Left kidney (tissue), 2 donors: ENCODE measurements around the gene MPIG6B. TPM values are rescaled to one million over a fixed set of nuclear protein-coding genes. Genes with fewer than 3 reads are reported as not detected.

Experiments used
- DNase-seq: peaks from one replicate; pipeline ENCODE4 v3.0.0-alpha.2; 2013
- polyA plus RNA-seq: library from polyadenylated mRNA; unstranded; fragments of 120-200 nt; gene quantifications from one replicate; pipeline ENCODE4 v1.2.1, GENCODE V29; 2013; ENCODE audit not compliant: insufficient read length

Gene MPIG6B
- polyA plus RNA-seq, 1 donor, result 1.7 TPM

DNA sequence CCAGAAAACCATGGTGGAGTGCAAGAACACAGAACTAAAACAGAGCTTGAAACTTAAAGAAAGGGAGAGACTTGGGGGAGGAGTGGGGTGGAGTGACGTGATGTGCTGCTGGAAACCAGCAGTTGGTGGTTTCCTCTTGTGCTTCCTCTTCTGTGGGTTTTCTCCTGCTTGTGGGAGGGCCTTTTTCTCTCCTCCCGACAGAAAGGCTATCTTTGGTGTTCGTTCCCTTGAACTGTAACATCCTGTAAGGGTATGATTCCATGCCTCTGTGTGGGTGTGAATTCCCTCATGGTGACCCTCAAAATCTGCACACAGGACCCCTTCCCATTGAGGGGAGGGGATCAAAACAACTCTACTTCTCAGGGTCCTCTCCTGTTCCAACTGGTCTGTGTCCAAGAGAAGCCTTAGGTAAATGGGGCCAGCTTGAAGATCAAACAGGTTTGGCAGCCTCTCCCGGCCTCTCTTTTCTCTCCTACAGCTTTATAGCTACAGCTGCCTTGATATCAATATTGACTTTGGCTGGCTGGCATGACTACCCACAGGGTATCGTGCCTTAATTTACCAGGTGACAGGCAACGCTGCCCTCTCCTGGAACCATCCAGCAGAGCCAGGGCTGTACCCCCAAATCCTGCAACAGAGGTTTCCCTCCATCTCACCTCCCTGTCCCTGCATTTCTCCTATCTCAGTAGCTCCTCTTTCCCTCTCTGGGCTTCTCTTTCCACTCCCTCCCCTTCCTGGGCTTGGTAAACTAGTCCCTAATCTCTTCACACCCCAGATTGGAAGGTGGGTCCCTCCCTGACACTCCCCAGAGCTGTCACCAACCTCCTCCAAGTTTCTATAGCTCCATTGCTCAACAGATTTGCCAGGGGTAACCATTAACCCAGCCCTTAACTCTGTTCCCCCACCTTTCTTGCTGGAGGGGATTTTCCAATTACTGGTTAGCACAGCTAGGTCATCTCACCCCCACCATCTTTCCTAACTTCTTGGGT lies 15.1 kb downstream of the MPIG6B start:
- peak; percentile 79 for DNase-seq

DNA sequence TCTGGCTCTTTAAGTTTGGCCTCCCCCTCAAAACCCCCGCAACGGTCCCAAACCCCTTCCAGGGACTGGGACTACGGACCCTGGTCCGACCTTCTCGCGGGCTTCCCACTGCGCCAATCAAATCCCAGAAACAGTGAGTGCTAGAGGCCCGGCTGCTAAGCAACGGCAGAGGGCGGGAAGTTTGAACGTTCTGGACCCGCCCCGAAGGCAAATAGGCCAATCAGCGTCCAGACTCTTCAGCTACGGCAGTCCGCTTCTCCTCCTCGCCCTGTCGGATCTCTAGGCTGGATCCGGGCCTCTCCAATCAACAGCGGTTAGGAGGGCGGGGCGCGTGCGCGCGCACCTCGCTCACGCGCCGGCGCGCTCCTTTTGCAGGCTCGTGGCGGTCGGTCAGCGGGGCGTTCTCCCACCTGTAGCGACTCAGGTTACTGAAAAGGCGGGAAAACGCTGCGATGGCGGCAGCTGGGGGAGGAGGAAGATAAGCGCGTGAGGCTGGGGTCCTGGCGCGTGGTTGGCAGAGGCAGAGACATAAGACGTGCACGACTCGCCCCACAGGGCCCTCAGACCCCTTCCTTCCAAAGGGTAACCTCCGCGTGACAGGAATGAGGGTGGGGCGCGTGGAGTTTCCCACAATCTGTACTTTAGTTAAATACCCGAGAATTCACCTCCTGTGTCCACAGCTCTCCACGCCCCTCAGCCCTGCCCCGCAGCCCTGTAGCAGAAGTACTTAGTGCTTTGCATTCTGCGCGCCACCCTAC lies 16.6 kb downstream of the MPIG6B start, which contains the start of gene MSH5:
Gene MSH5, plus strand, starts transcription at position 367 of the 758 bp plus-strand sequence. CDS start 462 bp downstream, outside the sequence.
- peak; percentile 99 for DNase-seq

DNA sequence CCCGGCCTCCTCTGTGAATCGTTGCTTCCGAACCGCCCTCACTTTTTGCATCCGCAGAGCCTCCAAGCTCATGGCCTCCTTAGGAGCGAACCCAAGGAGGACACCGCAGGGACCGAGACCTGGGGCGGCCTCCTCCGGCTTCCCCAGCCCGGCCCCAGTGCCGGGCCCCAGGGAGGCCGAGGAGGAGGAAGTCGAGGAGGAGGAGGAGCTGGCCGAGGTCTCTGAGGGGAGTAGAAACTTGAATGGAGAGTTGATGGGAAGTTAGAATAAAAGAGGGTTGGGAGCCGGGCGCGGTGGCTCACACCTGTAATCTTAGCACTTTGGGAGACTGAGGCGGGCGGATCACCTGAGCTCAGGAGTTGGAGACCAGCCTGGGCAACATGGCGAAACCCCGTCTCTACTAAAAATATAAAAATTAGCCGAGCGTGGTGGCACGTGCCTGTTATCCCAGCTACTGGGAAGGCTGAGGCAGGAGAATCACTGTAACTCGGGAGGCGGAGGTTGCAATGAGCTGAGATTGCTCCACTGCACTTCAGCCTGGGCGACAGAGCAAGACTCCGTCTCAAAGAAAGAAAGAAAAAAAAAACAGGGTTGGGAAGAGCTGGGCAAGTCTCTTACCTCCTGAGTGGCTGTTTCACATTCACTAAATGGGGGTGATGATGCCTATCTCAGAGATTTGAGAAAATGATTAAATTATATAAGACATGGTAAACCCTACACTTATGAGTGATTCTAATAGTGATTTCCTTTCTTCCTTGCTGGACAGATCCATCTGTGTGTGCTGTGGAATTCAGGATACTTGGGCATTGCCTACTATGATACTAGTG lies 17.4 kb downstream of the MPIG6B start:
- no peak for DNase-seq

DNA sequence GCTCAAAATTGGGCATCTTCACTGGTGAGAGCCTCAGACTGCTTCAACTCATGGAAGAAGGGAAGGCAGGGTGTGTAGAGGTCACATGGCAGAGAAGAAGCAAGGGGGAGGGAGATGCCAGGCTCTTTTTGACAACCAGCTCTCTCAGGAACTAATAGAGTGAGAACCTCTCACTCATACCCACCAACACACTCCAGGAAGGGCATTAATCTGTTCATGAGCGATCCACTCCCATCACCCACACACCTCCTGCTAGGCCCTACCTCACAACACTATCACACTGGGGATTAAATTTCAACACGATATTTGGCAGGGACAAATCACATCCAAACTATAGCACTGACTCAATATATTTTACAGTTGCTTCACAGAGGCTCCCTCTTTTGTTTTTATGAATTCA lies 18.6 kb downstream of the MPIG6B start:
- no peak for DNase-seq

DNA sequence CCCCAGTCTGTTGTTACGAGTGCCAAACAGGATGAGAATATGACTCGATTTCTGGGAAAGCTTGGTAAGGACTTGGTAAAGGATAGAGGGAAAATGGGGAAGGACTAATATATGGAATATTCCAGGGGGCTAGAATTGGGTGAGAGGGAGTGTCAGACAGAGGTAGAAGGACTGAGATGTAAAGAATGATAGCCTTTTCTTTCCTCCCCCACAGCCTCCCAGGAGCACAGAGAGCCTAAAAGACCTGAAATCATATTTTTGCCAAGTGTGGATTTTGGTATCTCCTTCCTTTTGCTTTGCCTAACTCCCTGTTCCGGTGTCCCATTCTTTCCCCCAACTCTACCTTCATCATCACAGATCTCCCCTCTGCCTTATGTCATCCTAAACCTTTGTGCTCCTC lies 19.7 kb downstream of the MPIG6B start:
- DNase-seq, result no peak

DNA sequence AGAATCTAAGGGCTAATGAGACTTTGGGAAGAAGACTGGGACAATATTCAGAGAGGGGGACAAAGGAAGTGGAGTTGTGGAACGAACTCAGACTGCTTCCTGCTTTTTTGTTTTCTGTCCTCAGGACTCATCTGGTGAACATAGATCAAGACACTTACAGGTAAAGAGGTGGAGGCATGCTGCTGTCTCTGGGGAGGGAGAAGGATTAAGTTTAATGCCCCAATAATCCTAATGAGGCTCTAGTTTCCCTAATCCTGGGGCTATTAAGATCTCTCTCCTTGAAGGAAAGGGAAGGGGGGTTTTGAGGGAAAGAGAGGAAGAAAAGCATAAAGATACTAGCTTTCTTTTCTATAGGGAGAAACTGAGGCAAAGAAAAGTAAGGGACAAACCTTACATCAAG lies 21.2 kb downstream of the MPIG6B start:
- no peak for DNase-seq

DNA sequence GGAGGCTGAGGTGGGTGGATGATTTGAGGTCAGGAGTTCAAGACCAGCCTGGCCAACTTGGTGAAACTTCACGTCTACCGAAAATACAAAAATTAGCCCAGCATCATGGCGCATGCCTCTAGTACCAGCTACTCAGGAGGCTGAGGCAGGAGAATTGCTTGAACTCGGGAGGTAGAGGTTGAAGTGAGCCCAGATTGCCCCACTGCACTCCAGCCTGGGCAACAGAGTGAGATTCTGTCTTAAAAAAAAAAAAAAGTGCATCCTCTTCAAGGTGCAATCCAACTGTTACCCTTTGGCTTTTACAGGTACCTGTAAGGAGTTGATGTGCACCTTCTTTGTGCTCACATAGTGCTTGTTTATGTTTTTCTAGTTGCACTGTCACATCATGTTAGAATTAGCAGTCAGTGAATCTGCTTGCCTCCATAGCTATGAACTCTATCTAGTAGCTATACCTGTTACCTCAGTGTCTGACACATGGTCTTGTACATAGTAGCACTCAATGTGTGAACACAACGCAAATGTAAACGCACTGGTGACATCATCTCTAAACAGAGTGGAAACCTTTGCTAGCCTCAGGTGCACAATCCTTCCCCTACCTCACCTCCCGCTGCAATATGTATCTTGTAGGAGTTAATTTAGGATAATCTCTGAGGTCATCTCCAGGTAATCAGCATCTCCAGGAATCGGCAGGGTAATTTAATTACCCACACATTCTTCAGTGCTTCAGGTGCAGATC lies 26.3 kb downstream of the MPIG6B start:
- no peak for DNase-seq

DNA sequence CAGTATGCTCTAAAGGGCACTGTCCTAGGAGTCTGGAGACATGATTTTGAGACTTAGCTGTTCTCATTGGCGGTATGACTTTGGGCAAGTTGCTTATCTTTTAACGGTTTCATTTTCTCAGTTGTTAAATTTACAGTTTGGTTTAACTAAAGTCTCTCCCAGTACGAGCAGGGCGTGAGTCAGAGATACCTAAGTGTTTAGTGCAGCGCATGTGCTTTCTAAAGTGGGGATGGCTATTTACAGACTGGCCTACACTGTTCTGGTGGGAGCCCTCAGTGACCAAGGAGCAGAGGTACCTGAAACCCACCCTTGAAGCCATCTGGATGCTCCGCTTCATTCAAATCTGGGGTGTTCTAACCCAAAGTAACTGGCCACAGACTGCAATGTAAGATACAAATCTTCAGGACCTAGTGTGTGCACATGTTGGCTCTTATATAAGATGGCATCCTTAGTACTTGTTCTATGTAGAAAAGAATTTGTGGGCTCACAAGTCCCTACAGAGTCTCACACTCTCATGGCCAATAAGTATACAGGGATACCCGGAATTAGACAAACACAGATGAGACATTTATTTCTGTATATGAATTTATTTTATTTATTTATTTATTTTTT lies 27.3 kb downstream of the MPIG6B start:
- no peak for DNase-seq

DNA sequence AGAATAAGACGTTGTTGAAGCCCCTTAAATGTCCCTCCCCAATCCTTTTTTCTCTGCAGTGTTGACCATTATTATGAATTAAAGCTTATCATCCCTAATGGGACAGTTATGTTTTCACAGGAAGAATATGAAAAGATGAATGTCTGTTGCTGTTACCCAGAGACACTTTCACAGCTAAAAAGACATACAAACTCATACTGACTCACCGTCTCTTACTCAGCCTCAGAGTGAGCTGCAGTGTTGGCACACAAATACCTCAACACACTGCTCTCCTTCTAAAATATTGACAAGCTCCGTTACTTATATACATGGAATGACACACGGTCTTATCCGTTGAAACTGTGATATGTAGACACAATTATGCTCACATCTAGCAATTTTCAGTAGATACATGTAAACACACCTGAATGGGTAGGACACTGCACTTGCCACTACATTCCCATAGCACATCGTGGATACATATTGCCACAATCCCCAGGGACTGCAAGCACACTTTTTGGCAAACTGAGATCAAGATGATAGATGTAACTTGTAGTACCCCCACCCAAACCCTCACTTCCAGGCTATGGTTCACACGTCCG lies 29.7 kb downstream of the MPIG6B start:
- DNase-seq, result no peak

DNA sequence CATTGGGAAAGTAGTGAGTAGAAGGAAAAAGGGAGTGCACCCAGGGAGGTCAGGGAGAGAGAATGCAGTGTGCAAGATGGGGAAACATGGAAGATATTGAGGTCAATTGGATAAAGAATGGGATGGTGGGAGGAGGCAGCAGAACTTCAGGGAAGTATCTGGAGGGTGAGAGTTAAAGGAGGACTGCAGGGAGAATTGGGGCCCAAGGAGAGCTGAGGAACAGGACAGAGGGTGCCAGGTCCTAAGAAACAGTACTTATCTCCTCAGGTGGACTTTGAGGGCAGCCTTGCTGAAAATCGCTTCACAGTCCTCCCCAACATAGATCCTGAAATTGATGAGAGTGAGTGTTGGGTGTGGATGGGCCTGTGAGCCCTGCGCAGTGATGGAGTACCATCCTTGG lies 35.1 kb downstream of the MPIG6B start:
- no peak for DNase-seq

DNA sequence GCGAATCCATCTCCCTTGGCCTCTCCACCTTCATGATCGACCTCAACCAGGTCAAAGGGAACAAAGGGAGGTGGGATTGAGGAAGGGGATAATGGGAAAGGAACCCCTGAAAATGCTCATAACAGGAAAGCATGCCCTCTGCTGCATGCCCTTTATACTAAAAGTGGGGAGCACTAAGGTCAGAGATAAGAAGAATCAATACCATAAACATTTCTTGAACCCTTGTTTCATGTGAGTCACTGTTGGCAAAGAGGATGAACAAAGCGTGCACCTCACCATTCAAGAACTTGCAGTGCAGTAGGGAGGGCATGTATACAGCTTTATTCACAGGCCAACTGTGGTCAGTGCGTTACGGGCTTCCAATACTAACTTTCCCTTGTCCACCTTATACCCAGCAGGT lies 37.6 kb downstream of the MPIG6B start:
- no peak for DNase-seq

DNA sequence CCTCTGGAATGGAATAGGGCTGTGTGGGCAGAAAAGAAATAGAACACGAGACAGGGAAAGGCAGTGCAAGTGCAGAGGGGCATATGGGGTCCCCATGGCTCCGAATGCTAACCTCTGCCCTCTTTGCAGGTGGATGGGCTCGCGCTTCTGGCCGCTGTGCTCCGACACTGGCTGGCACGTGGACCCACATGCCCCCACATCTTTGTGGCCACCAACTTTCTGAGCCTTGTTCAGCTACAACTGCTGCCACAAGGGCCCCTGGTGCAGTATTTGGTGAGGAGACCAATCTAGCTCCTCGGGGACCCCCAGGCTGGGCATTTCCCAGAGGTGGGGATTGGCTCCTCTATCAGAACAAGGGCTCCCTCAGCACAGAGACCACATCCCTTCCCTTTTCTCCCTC lies 38.2 kb downstream of the MPIG6B start:
- no peak for DNase-seq

DNA sequence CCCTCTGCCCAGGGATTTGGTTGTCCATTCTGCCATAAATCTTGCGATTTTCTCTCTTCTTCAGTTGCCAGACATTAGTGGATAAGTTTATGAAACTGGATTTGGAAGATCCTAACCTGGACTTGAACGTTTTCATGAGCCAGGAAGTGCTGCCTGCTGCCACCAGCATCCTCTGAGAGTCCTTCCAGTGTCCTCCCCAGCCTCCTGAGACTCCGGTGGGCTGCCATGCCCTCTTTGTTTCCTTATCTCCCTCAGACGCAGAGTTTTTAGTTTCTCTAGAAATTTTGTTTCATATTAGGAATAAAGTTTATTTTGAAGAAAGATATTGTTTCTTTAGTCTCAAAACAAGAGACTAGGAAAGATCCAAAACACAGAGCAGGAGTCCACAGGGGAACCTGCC lies 39.2 kb downstream of the MPIG6B start, which contains the start of gene SAPCD1:
Gene SAPCD1, plus strand, starts transcription at position 301 of the 400 bp plus-strand sequence. CDS start 399 bp downstream, outside the sequence.
- DNase-seq, result no peak

DNA sequence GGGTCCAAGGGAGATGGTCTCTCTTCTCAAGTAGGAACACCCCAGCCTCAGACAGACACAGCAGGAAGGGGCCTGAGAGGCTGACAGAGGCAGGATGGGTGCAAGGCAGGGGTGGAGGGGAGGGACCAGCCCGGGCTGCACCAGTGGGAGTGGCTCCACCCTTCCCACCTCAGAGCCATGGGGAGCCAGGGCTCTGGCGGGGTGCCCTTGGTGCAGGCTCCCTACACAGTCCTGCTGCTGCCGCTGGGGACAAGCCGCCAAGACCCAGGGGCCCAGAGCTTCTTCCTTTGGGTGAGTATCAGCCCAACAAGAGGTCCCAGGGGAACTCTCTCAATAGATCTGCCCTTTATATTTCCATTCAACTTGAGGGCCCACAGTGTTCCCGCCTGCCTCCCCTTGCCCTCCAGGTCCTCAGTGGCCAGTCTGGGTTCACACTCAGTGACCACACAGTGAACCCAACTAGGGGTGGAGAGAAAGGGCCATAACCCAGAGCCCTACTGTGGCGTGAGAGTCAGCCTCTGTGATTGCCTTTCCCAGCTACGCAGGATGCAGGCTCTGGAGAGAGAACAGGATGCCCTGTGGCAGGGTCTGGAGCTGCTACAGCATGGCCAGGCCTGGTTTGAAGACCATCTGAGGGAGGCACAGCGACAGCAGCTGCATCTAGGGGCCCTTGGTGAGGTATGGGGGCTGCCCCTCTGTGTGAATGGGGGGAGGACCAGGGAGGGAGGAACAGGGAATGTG lies 39.9 kb downstream of the MPIG6B start:
- DNase-seq, result no peak

DNA sequence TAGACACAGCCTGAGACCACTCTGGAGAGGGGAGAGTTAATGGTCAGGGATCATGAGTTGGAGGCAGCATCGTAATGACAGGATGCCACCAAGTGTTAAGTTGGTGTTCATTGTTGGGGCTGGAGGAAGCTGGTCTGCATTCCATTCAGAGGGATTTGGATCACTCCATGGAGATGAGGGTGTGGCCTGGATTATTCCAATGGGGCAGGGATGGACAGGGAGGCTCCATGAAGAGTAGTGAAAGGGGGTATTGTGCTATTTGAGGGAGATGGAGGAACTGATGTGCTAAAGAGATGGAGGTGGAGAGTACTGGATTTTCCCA lies 40.4 kb downstream of the MPIG6B start:
- peak; percentile 40 for DNase-seq

DNA sequence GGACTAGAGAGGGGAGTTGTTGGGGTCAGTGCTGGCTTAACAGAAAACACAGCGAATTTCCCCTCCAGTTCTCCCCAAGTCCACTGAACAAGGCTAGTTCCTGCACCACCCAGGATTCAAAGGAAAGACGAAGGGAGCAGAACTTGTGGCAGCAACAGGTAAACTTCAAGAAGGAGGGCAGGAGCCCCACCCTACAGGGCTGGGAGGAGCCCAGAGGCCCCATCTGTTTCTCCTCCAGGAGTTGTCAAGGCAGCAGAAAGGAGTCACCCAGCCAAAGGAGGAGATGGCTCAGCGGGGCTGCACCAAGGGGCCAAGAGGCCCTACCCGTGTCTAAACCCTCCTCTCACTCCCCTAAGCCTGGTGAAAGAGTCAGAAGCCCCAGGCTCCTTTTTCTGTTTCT lies 41.0 kb downstream of the MPIG6B start:
- DNase-seq, result no peak

DNA sequence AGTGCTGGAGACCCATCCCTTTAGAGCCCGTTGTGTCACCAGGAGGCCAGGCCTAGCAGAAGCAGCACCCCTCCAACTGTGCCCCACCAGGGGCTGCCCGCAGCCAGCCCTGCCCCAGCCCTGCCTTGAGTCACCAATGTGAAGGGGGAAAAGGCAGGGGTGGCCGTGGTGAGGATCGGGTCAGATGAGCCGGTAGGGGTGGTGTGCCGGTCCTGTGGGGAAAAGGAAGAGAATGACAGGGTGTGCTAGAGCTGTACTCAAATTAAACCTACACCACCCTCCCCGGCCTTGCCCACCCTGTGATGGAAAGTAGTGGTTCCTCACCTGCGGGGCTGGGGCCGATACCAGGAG lies 42.4 kb downstream of the MPIG6B start:
- DNase-seq, result no peak

DNA sequence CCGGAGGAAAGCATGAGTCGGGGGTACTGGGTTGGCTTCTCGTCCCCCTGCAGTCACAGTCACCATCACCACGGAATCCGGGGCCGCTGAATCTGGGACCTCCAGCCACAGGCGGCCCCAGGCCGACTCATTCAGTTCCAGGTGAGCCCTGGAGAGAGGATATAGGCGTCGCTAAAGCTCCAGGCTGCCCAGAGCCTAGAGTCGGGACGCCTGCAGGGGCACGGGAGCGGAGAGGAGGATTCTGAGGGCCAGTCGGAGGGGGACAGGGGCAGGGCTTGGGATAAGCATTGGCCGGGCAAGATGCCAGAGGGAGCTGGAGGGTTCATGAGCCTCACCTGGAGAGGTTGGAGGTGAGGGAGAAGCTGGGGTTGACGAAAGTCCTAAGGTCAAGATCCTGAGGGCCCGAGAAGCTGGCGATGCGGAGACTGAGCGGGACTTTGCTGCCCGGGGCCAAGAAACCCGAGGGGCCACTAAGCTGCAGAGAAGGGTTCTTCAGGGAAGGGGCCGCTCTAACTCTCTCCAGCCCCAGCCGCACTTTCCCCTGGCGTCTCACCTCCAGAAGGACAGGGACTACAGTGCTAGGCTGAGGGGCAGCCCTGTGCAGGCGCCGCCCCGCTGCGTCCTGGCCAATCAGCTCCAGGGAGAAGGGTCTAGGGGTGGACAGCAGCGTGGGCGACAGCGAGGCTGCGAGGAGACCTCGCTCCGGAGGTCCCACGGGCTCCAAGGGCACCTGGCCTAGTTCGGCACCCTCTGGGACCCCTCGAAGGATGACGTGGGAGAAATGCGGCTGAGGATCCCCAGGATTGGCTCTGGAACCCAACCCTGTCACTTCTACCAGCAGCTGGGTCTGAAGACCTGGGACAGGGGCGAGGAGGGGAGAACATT lies 43.0 kb downstream of the MPIG6B start:
- DNase-seq, result peak; percentile 34

DNA sequence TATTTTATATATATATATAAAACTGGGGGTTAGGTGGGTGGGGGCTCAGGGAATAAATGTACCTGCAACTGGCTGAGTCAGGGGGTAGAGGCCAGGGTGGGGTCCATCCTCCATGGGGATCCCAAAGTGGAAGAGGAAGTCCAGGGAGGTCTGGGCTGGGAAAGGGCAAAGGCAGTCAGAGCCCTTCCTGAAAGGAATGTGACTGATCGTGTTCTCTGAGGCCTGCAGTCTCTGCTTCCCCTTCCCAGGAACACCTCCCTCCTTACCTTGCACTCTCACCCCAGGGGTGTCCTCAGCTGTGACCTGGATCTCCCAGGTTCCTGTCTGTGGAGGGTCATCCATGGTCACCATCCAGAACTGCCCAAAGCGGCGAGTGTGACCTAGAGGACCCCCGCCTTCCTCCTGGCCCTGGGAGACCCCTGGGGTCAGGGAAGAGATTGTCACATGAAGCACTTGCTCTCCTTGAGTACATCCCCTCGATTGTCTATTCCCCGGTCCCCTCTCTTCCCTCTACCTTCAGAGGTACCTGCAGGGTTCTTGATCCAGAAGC lies 44.0 kb downstream of the MPIG6B start:
- DNase-seq, result no peak
